Right lung (tissue), 5 donors: ENCODE measurements around the gene MAP1LC3B. TPM values are rescaled to one million over a fixed set of nuclear protein-coding genes. Genes with fewer than 3 reads are reported as not detected.
"Not testable (repeated sequence)": the region's sequence is repeated elsewhere in the genome, so short reads cannot be mapped to it uniquely, and the experiment has no call there.

ENCODE experiments used
- DNase-seq, 2 donors: peaks; one replicate each; pipeline ENCODE4 v3.0.0-alpha.2; 2013
- polyA plus RNA-seq, 5 donors: library from polyadenylated mRNA; unstranded; fragments of 120-200 nt; gene quantifications; one replicate each; pipeline versions ENCODE4 v1.2.1 to v1.2.3, GENCODE V29; 2013; ENCODE audit warnings: inconsistent platforms in 1 of 5, low replicate concordance in 1 of 5; ENCODE audit not compliant: insufficient read length in 5 of 5, insufficient read depth in 1 of 5

The MAP1LC3B gene
- polyA plus RNA-seq, 5 donors: 44.4 to 58.5 (median 54.4) TPM

DNA sequence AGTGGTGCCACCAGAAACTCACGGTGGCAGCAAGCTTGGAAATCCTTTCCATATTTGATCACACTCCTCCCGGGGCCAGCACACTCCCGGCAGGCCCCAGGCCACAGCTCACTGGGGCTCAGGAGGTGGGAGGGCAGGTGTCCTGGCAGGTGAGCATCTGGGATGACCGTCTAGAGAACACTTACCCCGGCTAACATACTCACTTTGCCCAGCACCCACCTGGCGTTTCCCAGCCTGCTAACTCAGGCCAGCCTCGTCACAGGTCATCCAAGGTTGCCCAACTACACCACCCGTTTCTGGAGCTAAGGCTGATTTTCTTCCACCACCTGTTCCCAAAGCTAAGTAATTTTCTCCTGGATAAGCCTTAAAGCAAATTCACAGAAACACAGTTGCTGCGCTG lies 33.4 kb upstream of the MAP1LC3B start:
- DNase-seq: no peak

GRCh38 chr16:87359121-87359520 lies 33.0 kb upstream of the MAP1LC3B start:
- no peak for DNase-seq

DNA sequence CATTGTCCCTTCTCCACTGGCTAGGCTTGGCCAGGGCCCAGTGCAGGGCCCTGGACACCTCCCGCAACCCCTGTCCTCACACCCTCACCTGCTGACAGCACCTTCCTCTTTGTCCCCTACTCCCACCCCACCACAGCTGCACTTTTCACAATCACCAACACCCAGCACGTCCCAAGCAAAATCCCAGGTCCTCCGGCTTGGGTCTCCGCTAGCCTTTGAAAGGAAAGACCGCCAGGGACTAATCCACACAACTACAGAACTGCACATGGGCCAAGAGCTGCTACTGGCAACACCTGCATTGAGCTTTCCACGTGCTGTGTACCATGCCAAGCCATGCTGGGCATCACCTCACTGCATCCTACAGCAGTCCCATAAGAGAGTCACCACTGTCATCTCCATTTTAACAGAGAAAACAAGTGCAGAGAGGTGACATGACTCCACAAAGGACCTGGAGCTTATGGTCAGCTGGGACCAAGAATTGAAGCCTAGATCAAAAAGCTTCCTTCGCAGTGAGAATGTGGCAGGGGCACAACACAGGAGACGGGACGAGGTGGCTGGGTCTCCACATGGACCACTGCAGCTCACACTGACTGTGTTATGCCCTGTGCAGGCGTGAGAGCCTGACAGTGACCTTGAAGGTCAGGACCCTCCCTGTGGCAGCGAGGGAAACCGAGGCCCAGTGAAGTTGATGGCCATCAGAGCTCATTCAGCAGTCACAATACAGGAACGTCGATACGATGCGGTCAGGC lies 31.1 kb upstream of the MAP1LC3B start:
- no peak for DNase-seq

DNA sequence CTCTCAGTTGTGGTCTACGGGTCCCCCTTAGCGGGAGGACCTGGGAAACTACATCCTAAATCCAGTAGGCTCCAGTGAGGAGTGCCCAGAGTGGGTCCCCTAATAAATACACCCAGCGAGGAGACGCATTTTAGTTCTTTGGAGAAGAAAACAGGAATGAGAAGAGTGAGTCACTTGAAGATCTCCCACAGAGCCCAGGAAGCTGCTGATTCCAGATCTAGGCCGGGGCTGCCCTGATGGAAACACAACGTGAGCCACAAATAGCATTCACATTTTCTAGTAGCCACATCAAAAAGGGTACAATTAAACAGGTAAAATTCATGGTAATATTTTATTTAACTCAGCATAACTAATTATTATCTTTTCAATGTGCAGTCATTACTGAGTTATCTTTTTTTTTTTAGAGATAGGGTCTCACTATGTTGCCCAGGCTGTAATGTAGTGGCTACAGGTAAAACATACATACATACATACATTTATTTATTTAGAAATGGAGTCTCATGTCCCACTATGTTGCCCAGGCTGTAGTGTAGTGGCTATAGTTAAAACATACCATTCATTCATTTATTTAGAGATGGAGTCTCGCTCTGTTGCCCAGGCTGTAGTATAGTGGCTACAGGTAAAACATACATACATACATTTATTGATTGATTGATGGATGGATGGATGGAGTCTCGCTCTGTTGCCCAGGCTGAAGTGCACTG lies 30.1 kb upstream of the MAP1LC3B start:
- no peak for DNase-seq

DNA sequence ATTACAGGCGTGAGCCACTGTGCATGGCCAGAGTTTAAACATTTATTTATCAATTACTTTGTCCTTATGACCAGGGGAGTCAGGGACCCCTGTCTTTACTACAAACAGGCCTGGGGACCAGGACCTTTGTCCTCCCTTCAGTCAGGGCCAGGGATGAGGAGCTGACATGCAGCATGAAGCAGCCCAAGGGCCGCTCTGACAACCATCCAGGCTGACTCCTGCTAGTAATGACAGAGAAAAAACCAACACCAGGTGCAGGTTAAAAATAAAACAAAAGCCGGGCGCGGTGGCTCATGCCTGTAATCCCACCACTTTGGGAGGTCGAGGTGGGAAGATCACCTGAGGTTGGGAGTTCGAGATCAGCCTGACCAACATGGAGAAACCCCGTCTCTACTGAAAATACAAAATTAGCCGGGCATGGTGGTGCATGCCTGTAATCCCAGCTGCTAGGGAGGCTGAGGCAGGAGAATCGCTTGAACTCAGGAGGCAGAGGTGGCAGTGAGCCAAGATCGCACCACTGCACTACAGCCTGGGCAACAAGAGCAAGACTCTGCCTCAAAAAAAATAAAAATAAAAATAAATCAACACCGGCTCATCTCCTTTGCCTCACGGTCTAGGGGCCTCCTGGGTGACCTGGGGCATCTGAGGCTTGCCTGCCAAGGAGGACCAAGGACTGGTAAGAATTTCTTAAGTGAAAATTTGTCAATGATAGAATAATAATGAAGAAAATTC lies 29.1 kb upstream of the MAP1LC3B start:
- not testable (repeated sequence) for DNase-seq

GRCh38 chr16:87363771-87364455 lies 28.2 kb upstream of the MAP1LC3B start:
- peak in 1 of 2 donors; percentile 33 for DNase-seq

DNA sequence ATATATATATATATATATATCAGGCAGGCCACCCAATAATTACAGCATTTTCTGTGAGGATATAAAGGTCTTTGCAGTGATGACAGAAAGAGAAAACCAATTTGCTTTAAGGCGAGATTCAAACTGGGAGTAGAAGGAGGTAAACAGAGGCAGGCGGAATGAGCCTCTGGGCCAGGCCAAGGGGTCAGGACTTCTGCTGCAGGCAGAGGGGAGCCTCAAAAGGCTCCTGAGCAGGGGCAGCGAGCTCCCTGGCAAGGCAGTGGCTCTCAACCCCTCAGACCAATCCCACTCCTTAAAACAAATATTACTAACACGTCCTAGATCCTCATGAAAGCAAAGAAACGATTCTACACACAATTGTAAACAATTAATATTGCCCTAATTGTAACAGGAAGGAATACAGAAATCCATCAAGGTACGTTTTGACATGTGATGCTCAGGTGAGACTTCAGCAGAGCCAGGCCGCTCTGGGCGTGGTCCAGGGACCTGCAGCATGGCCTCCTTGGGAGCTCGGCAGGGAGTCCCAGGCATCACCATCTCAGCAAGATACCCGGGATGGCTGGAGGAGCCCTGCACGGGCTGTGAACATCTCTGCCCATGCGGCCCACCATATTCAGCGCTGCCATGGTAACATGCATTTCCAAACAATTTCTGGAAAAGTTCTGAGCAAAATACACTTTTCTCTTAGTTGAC lies 27.0 kb upstream of the MAP1LC3B start:
- DNase-seq: no peak

GRCh38 chr16:87366288-87366687 lies 25.8 kb upstream of the MAP1LC3B start:
- DNase-seq: no peak

GRCh38 chr16:87366930-87367329 lies 25.2 kb upstream of the MAP1LC3B start:
- DNase-seq: no peak

DNA sequence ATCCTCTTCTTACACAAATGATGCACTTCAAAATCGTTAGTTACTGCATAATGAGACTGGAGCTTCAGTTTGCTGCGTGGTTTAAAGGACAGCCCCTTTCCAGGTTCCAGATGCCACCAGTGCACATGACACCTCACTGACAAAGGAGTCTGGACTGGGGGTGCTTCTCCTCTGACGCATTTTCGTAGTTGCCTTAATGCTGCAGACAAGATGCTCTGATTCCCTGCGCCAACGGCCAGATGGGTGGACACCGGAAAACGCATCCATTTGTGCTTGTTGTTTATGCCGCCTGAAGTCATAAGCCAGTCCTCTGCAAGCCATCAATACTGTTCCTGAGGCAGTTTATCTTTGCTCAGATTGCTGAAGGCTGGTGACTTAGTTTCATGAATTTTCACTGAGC lies 24.6 kb upstream of the MAP1LC3B start:
- DNase-seq: no peak

DNA sequence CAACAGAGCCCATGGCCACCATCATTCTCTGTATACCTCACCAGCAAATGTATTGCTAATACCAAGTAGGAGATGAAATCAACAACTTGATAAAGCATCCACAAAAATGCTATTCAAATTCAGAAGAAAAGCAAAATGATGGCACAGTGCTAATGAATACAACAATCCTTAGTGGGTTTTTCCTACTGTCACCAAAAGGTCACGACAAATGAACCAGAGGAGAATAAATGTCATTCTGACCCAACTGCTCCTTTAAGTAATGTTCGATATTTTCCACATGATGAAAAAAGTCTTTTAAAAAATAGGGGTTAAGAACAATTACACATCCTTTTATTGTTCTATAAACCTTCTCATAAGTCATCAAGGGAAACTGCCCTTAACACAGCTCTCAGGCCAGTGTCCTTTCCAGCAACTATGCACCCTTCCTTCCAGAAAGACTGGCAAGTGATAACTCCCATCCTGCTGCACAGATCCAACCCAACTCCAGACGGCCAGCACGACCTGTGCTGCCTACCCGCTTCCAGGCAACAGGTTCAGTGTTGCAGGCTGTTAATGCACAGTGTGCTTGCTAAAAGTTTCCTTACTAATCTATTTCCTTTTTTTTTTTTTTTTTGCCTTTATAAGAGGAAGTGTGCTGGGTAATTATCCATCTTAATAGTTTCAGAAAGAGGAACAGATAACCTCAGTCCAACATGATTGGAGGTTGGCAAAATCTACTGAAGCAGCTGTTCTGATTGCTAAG lies 23.9 kb upstream of the MAP1LC3B start:
- DNase-seq: no peak

GRCh38 chr16:87369117-87369765 lies 22.9 kb upstream of the MAP1LC3B start:
- no peak for DNase-seq

DNA sequence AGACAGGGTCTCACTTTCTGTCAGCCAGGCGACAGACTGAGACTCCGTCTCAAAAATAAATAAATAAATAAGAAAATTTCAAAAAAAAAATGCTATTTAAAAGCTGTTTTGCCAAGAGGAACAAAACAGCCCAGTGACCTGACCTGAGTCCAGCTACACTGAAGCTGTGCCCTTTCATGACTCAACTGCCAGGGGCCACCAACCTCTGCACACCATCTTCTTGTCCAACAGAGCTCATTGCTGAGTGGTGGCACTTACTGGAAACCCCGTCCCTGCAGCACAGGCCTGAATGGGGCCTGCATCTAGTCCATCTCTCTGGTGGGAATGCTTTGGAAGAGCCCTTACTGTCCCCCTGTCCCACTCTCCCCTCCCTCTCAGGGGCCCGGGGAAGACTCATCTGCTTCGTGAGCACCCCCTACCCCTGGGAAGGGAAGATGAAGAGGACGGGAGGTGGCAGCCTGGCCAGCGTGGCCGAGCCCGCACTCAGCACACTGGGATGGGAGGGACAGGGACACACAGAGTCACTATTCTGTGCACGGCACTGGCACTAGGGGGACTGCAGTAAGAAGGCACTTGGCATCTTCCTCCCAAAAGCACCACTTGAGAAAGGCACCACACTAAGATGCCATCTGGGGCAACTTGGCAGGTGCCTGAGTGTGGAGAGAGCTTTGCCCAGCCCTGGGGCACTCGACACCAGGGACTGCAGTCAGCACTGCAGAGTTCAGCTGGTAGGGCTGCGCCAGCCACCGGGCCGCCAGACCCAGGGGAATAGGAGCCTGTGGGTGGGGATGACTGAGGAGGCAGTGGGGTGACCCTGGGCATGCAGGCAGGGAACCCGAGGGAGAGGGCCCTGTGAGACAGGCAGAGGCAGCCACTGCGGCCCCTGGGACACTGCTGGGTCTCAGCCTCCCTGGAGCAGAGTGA lies 22.1 kb upstream of the MAP1LC3B start:
- DNase-seq: no peak

- no peak for DNase-seq
Measured at GRCh38 chr16:87371261-87371866, 20.8 kb upstream of the MAP1LC3B start.

GRCh38 chr16:87372305-87372704 lies 19.8 kb upstream of the MAP1LC3B start:
- no peak for DNase-seq

DNA sequence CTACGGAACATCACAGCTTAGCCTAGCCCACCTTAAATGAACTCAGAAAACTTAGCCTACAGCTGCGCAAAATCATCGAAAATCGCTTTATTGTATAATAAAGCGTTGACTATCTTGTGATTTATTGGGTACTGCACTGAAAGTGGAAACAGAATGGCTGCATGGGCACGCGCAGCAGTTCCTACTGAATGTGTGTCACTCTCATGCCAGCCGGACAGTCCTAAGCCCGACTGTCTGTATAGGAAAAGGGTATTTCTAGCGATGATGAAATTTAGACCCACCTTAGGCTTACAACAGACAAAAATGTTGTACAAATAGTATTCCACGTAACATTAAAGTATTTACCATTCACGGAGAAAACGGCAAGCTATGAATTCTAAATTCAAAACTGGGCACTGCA lies 17.8 kb upstream of the MAP1LC3B start:
- no peak for DNase-seq

- no peak for DNase-seq
Measured at GRCh38 chr16:87375426-87376135, 16.6 kb upstream of the MAP1LC3B start.

DNA sequence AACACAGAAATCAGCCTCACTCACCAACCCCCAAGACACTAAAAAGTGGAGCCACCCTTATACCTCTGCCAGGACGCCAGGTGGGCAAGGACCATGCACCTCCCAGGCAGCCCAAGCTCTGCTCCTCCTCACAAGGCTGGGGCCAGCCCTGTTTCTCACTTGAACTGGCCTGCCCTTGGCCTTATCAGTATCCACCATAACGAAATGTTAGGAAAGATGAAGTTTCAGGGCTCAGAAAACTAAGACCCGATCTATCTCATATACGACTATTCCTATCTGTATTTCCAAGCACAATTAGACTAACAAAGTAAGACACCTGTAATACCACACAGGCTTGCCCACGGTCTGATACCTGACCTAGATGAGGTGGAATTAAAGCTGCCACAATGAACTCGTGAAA lies 15.5 kb upstream of the MAP1LC3B start:
- DNase-seq: no peak
